Activated CD8-positive, alpha-beta memory T cell treated with anti-CD3 and anti-CD28 coated beads, Interleukin-2, amount 10 ng/mL, durations not matched to agents 7 days and 5 days (primary cell): ENCODE measurements around the gene MTMR3. TPM values are rescaled to one million over a fixed set of nuclear protein-coding genes. Genes with fewer than 3 reads are reported as not detected.

ENCODE experiments used
- ATAC-seq: fragments of 150-1000 bp; cut with Tn5 transposase; one replicate; pipeline ENCODE4 v1.10.0; 2021; ENCODE audit warnings: moderate library complexity
- CTCF ChIA-PET: fragments of 350-600 bp; sonication (Branson Sonifier 250); formaldehyde crosslinking; loops from one replicate; lab custom pipeline; 2021; ENCODE audit warnings: antibody characterized with exemption; lab: Charles Lee
- DNase-seq: peaks from one replicate; pipeline ENCODE4 v3.0.0-alpha.2; 2020
- H3K27ac Mint-ChIP-seq: one replicate; pipeline ENCODE4 v1.8.0; 2021; ENCODE audit warnings: mild to moderate bottlenecking, mixed read lengths
- H3K27me3 Mint-ChIP-seq: one replicate; pipeline ENCODE4 v1.8.0; 2021; ENCODE audit warnings: mixed read lengths
- H3K36me3 Mint-ChIP-seq: one replicate; pipeline ENCODE4 v1.8.0; 2021; ENCODE audit warnings: mild to moderate bottlenecking, mixed read lengths
- H3K4me1 Mint-ChIP-seq: one replicate; pipeline ENCODE4 v1.8.0; 2021; ENCODE audit warnings: mixed read lengths
- H3K4me3 Mint-ChIP-seq: one replicate; pipeline ENCODE4 v1.8.0; 2021; ENCODE audit warnings: mild to moderate bottlenecking, moderate library complexity, mixed read lengths
- H3K9me3 Mint-ChIP-seq: one replicate; pipeline ENCODE4 v1.8.0; 2022; ENCODE audit warnings: low read depth, mixed read lengths
- total RNA-seq, 2 experiments: library from RNA; stranded (reverse); gene quantifications; one replicate each; pipeline ENCODE4 v1.2.3, GENCODE V29; 2021

MTMR3 gene
- total RNA-seq, 2 experiments from 2014 or later, result 26.1 to 26.4 TPM

DNA sequence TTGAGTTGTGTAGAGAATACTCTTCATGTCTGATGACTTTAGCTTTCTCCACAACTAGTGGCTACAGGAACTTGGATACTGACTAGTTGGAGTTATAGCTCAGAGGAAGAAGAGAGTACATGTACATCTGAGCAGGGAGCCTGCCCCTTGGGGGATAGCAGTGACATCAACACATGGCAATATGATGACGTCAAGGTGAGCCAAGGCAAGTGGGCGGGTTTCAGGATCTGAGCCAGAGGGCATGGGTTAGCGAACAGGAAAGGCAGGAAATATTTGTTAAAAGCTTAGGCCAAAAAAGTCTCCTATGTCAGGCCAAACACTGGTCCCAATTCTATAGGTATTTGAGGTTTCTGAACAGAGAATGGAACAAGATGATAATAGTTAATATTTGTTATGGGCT is 155.2 kb downstream of the MTMR3 start:
- H3K36me3 Mint-ChIP-seq, result no peaks in the 10 kb centered on the region
- DNase-seq (no peak), ATAC-seq (no peak)
- CTCF ChIA-PET, result no interaction called here
- no peak overlapping the region for H3K4me3 Mint-ChIP-seq
- no peaks in the 10 kb centered on the region for H3K9me3 Mint-ChIP-seq
- H3K4me1 Mint-ChIP-seq, result no peaks in the 10 kb centered on the region
- peaks cover 3% of the 10 kb centered on the region for H3K27me3 Mint-ChIP-seq
- no peak overlapping the region for H3K27ac Mint-ChIP-seq

DNA sequence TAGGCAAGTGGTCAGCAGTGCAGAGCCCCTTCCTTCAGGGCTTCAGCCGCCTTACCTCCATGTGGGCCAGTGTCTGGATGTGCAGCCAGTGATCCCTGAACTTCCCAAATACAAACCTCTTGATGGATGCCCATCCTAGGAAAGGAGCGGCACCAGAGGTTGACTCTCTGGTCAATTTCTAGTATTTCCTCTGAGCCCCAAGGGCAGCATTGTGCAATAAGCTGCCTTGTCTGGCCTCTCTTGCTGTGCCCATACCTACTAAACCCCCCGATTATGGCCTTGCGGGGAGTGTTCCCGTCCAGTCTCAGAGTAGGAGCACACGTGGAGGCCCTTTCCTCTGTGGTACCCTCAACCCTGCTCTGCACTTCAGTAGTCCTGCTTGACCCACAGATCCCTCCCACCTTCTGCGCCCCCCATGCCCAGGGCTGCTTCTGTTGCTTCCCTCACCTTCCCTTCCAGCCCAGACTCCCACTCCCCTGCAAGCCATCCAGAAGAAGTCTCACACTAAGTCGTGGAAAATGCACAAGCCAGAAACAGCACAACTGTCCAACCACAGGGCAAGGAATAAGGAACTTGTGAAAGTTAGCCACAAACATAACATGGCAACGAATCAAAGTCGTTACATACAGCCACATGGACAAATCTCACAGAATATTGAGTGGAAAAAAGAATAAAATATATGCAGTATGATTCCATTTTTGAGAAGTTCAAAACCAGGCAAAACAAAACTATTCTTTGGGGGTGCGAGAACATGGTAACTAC is 157.7 kb downstream of the MTMR3 start:
- H3K27ac Mint-ChIP-seq, result no peak overlapping the region
- DNase-seq, result no peak
- H3K4me1 Mint-ChIP-seq, result no peaks in the 10 kb centered on the region
- no peak overlapping the region for H3K4me3 Mint-ChIP-seq
- H3K27me3 Mint-ChIP-seq, result peaks cover 8% of the 10 kb centered on the region
- no peaks in the 10 kb centered on the region for H3K36me3 Mint-ChIP-seq
- H3K9me3 Mint-ChIP-seq, result no peaks in the 10 kb centered on the region
- ATAC-seq, result no peak
- CTCF ChIA-PET, result interaction anchor here (1.9 kb wide), 1 partner anchor 23 kb away, joined by 3 read pairs; no protein-coding TSS in a partner anchor

DNA sequence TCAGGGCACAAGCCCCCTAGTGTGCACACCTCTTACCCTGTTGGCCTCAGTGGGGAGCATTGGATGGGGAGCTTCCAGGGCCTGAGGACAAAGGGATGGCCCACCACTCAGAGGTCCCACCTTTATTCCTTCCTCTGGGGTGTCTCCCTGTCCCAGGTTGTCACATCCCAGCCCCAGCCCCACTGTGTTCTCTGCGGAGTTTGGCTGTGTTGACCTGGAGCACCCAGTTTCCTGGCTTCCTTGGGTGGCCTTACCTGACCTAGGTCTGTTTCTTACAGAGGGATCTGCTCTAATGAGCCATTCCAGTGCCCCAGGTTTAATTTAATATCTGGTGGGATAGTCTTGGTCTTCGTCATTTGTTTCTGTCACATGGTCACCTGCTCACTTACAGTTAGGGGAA is 158.5 kb downstream of the MTMR3 start:
- Mint-ChIP-seq H3K36me3 (no peaks in the 10 kb centered on the region), H3K27ac (no peak overlapping the region), H3K4me1 (no peaks in the 10 kb centered on the region), H3K27me3 (peaks cover 8% of the 10 kb centered on the region), H3K4me3 (no peak overlapping the region), H3K9me3 (no peaks in the 10 kb centered on the region)
- CTCF ChIA-PET, result no interaction called here
- ATAC-seq, result no peak
- DNase-seq, result no peak

DNA sequence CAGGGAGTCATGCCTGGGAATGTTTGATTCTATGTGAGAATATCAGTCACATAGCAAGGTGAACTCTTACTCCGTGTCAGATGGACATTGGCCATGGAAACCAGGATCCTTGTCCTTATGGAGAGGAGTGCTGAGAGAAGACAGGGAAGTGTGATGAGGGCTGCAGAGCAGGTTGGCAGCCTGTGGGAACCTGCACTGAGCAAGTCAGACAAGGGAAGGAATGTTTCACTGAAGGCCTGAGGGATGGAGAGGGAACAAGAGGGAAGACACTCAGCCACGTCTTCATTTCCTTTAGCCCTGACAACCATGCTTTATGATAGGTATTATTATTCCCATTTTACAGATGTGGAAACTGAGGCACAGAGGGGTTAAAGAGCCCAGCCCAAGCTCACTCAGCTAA is 158.9 kb downstream of the MTMR3 start:
- H3K9me3 Mint-ChIP-seq, result no peaks in the 10 kb centered on the region
- no peak overlapping the region for H3K4me3 Mint-ChIP-seq
- CTCF ChIA-PET, result no interaction called here
- no peak overlapping the region for H3K27ac Mint-ChIP-seq
- no peaks in the 10 kb centered on the region for H3K36me3 Mint-ChIP-seq
- DNase-seq (no peak), ATAC-seq (no peak)
- peaks cover 2% of the 10 kb centered on the region for H3K4me1 Mint-ChIP-seq
- peaks cover 8% of the 10 kb centered on the region for H3K27me3 Mint-ChIP-seq

DNA sequence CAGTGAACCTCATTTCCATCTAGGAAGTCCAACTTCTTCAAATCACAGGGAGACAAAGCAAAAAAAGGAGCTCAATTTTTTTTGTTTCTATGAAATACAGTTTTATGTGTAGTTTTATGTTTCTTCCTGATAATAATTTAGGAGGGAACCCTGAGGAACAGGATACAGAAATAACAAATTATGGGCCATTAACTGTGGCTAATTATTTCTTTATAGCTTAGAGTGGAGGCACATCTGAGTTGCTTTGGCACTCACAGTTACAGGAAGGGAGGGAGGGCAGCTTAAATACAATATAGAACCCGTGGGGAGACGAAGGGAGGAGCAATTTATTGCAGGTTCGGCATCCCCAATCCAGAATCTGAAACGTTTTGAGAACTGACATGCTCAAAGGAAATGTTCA is 160.2 kb downstream of the MTMR3 start:
- peaks cover 8% of the 10 kb centered on the region for H3K27me3 Mint-ChIP-seq
- peaks cover 11% of the 10 kb centered on the region for H3K4me1 Mint-ChIP-seq
- ATAC-seq (no peak), DNase-seq (no peak)
- no peak overlapping the region for H3K27ac Mint-ChIP-seq
- no peak overlapping the region for H3K4me3 Mint-ChIP-seq
- no peaks in the 10 kb centered on the region for H3K9me3 Mint-ChIP-seq
- no peaks in the 10 kb centered on the region for H3K36me3 Mint-ChIP-seq
- CTCF ChIA-PET, result no interaction called here

DNA sequence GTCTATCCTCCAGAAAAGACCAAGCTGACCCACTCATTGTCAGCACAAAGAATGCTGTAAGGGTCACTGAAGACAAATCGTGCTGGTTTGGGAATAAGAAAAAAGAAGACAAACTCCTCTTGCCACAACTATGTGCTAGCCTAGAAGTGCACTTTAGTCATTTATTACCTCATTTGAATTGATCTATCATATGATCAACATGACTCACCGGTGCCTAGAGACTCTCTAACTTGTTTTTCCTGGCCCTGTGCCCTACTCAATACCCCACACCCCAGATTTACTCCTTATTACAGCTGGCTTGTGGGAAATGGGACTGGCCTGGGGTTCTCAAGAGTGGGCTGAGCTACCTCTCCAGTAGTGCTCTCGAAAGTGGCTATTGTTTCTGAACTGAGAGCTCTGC is 161.4 kb downstream of the MTMR3 start:
- no peak overlapping the region for H3K4me3 Mint-ChIP-seq
- no peak for DNase-seq
- H3K4me1 Mint-ChIP-seq, result peaks cover 11% of the 10 kb centered on the region
- H3K27me3 Mint-ChIP-seq, result peaks cover 8% of the 10 kb centered on the region
- no peaks in the 10 kb centered on the region for H3K36me3 Mint-ChIP-seq
- no peak for ATAC-seq
- CTCF ChIA-PET, result no interaction called here
- H3K9me3 Mint-ChIP-seq, result no peaks in the 10 kb centered on the region
- H3K27ac Mint-ChIP-seq, result no peak overlapping the region

DNA sequence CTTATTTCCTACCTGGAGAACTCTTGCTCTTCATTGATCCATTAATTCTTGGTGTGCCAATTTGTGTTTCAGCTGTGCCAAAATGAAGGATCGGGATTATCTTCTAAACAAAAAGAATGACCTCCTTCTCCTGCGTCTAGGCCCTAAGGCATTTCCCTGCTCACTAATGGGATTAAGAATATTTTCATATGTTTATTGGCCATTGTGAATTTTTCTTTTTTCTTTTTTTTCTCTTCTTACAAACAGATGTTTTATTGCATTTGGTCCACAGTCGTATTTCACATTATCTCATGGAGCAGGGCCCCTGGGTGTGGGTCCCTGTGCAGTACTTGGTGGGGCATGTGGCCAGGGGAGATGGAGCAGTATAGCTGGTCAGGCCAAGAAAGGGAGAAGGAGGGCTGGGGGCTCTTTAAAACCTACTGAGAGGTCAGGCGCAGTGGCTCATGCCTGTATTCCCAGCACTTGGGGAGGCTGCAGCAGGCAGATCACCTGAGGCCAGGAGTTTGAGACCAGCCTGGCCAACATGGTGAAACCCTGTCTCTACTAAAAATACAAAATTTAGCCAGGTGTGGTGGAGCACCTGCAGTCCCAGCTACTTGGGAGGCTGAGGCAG is 162.0 kb downstream of the MTMR3 start:
- Mint-ChIP-seq H3K4me1 (peaks cover 11% of the 10 kb centered on the region), H3K36me3 (no peaks in the 10 kb centered on the region), H3K9me3 (no peaks in the 10 kb centered on the region), H3K27me3 (peaks cover 8% of the 10 kb centered on the region), H3K4me3 (no peak overlapping the region), H3K27ac (no peak overlapping the region)
- no peak for DNase-seq
- ATAC-seq, result no peak
- CTCF ChIA-PET, result no interaction called here

DNA sequence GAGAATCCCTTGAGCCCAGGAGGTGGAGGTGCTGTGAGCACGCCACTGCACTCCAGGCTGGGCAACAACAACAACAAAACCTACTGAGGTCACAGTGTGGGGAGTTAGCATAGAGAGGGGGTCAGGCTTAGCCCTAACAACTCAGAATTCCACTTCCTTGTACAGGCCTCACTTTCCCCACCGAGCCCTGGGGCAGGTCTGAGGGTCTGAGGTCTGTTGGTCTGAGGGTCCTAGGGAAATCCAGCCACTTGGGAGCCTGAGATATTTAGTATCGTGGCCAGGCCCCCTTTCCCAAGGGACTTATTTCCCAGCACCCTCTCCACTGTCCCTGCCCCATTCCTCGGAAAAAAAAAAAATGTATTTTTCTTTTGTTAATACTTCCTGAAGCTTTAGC is 162.5 kb downstream of the MTMR3 start:
- H3K27ac Mint-ChIP-seq, result no peak overlapping the region

DNA sequence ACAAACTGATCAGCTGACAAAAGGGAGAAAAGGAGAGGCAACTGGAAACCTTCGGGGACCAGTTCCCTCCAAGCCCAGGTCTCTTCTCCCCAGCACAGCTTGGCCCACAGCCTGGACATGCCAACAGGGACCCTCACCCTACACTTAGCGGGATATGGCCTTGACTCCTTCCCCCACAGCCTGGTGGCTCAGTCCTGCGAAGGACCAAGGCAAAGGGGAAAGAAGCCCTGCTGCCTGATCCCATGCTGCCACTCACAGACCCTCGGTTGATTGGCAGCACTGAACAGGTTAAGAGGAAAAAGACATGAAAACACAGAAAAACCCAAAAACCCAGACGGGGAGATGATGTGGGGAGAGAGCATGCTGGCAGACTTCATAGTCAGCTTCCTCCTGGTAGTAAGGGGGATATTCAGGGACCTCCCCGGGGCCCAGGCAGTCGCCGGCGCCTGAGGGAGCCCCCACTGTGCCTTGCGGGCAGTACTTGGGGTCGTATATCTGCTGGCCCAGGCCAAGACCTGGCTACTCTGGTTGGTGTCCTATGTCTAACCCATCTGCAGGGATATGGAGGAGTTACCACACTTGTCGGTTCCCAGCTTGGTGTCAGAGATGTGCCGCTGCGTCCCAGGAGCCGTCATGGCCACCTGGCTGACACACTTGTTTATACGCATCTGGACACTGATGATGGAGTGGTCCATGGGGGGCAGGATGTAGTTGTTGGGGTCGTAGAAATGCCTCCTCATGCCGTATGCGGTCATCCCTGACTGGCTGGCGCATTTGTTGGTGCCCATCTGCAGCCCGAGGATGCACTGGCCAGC is 163.1 kb downstream of the MTMR3 start:
- ATAC-seq, result no peak
- Mint-ChIP-seq H3K36me3 (no peaks in the 10 kb centered on the region), H3K4me1 (peaks cover 11% of the 10 kb centered on the region), H3K4me3 (no peak overlapping the region), H3K9me3 (no peaks in the 10 kb centered on the region), H3K27me3 (peaks cover 8% of the 10 kb centered on the region), H3K27ac (no peak overlapping the region)
- DNase-seq, result no peak
- CTCF ChIA-PET, result no interaction called here

More for the DNA sequence above, 162.5 kb downstream of the MTMR3 start:
- CTCF ChIA-PET, result no interaction called here
- H3K4me1 Mint-ChIP-seq, result peaks cover 11% of the 10 kb centered on the region
- ATAC-seq, result no peak
- no peaks in the 10 kb centered on the region for H3K36me3 Mint-ChIP-seq
- no peaks in the 10 kb centered on the region for H3K9me3 Mint-ChIP-seq
- peaks cover 8% of the 10 kb centered on the region for H3K27me3 Mint-ChIP-seq
- DNase-seq, result no peak
- no peak overlapping the region for H3K4me3 Mint-ChIP-seq

DNA sequence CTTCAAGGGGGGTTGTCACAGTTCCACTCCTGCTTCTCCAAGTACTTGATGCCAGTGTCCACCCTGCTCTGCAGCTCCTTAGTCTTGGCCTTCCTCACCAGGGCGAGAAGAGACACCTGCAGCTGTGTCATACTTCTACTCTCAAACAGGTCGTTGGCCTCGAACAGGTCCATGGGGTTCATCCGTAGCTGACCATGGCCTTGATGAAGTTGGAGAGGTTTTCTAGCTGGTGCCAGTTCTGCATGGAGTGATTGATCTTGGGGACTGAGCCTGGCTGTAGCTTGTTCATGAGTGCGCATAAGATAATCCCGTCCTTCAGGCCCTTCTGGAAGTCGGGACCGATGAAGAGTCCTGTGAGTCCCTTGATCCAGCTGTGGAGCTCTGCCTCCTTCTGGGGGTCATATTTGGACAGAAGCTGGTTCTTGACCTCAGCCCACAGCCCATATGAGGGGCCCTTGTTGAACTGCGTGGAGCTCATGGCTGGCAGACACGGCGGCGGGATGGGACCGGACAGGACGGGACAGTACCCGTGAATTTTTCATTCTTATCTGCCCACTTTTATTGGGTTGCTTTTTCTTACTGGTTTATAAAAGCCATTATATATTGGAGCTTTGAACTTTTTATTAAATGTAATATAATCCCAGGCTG is 163.9 kb downstream of the MTMR3 start:
- CTCF ChIA-PET, result interaction anchor here (0.7 to 0.9 kb wide), 2 partner anchors 32 to 38 kb away, joined by 3 to 4 read pairs; no protein-coding TSS in a partner anchor
- peaks cover 11% of the 10 kb centered on the region for H3K4me1 Mint-ChIP-seq
- ATAC-seq (no peak), DNase-seq (no peak)
- peak overlapping the region; percentile 37 for H3K27ac Mint-ChIP-seq
- H3K9me3 Mint-ChIP-seq, result no peaks in the 10 kb centered on the region
- no peaks in the 10 kb centered on the region for H3K36me3 Mint-ChIP-seq
- H3K27me3 Mint-ChIP-seq, result peaks cover 8% of the 10 kb centered on the region
- no peak overlapping the region for H3K4me3 Mint-ChIP-seq

DNA sequence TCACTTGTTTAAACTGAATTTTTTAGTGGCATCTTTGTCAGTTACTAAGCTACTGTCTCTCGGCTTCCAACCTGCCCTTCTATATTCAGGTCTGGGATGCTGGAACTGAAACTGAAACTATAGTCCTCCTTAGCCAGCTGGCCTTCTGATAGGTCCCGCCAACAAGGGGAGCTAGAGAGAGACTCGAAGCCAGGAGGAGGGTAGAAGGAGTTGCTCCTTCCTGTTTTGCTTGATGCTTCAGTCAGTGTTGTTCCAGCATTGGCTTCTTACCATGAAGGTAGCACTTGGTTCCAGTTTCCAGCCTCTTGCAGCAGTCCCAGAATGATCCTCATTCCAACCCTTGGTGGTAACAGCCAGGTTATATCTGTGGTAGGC is 164.4 kb downstream of the MTMR3 start:
- peaks cover 11% of the 10 kb centered on the region for H3K4me1 Mint-ChIP-seq
- no peaks in the 10 kb centered on the region for H3K9me3 Mint-ChIP-seq
- H3K27ac Mint-ChIP-seq, result peak overlapping the region; percentile 37
- CTCF ChIA-PET, result interaction anchor here (0.7 to 0.9 kb wide), 2 partner anchors 31 to 37 kb away, joined by 3 to 4 read pairs; no protein-coding TSS in a partner anchor
- ATAC-seq (peak; percentile 95), DNase-seq (peak; percentile 63)
- H3K36me3 Mint-ChIP-seq, result no peaks in the 10 kb centered on the region
- no peak overlapping the region for H3K4me3 Mint-ChIP-seq
- H3K27me3 Mint-ChIP-seq, result peaks cover 6% of the 10 kb centered on the region

DNA sequence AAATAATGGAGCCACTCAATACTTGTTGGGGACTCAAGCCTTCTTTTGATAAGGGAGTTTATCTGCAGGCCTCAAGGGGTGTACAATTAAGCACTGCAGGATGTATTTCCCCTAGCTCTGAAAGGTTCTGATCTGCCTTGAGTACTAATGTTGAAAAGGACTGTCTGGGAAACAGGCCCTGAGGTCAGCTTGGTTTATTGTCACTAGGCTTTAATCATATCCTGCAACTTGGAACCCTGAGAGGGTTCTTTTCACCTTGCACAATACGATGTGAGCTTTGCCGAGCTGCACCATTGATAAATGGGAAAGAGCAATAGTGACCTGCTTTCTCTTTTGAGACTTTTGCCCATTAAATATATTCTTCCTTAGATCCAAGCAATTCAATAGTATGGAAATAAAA is 165.7 kb downstream of the MTMR3 start:
- Mint-ChIP-seq H3K4me1 (peaks cover 11% of the 10 kb centered on the region), H3K27ac (no peak overlapping the region), H3K27me3 (peaks cover 2% of the 10 kb centered on the region), H3K36me3 (no peaks in the 10 kb centered on the region), H3K9me3 (no peaks in the 10 kb centered on the region), H3K4me3 (no peak overlapping the region)
- CTCF ChIA-PET, result no interaction called here
- DNase-seq (no peak), ATAC-seq (no peak)

DNA sequence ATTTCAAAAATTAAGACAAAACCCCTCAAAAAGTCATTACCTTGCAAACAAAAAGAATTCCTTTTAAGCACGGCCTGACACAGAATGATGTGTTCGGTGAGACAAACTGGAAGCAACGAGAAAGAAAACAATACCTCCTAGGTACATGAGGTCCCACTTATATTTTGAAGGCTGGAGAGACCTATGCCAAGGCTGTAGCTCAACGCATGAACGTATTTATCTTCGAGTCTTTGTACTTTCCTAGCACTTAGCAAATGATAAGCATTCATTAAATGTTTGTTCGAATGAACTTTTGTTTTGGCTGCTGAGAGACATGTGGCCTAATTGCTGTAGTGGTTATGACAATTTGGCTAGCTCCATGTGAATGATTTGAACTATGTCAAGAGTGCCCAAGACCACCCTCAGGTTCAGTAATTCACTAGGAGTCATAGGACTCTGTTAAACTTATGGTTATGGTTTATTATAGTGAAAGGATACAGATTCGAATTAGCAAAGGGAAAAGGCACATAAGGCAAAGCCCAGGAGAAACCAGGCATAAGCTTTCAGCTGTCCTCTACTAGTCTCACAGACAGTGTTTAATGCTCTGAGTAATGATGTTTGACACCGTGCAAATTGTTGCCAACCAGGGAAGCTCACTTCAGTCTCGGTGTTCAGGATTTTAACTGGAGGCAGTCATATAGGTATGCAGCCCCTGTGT is 171.2 kb downstream of the MTMR3 start:
- Mint-ChIP-seq H3K36me3 (peaks cover 3% of the 10 kb centered on the region), H3K4me1 (no peaks in the 10 kb centered on the region), H3K27me3 (peaks cover 15% of the 10 kb centered on the region), H3K27ac (no peak overlapping the region), H3K4me3 (no peak overlapping the region), H3K9me3 (peaks cover 3% of the 10 kb centered on the region)
- DNase-seq (no peak), ATAC-seq (no peak)
- CTCF ChIA-PET, result interaction anchor here (0.6 kb wide), 1 partner anchor 457 kb away, joined by 3 read pairs; no protein-coding TSS in a partner anchor
